CD14-positive monocyte (primary cell): ENCODE measurements around the gene RAX2. TPM values are rescaled to one million over a fixed set of nuclear protein-coding genes. Genes with fewer than 3 reads are reported as not detected.

Experiments used
- DNase-seq, 3 donors: peaks; one replicate each; pipeline ENCODE4 v3.0.0-alpha.2; 2011 to 2022
- H2AFZ ChIP-seq: 2 replicates; pipeline ENCODE4 v1.6.0; 2012; ENCODE audit warnings: mild to moderate bottlenecking, low read depth, low read length, inconsistent platforms; ENCODE audit not compliant: insufficient read depth, poor library complexity, severe bottlenecking
- H3K27ac ChIP-seq, 2 donors: 1 replicate in 1 of 2; 2 replicates in 1 of 2; pipeline ENCODE4 v1.5.1; 2012 to 2013; ENCODE audit warnings: low read length in 2 of 2, control low read depth in 1 of 2, inconsistent platforms in 1 of 2, low read depth in 1 of 2, mild to moderate bottlenecking in 1 of 2
- H3K27me3 ChIP-seq, 2 donors: one replicate each; pipeline versions ENCODE4 v1.6.0 to v1.6.1; 2011 to 2013; ENCODE audit warnings: low read length in 2 of 2; ENCODE audit not compliant: control insufficient read depth in 2 of 2, insufficient read depth in 2 of 2
- H3K36me3 ChIP-seq, 2 donors: replicated peaks in 1 of 2; 1 replicate in 1 of 2; 2 replicates in 1 of 2; pipeline versions ENCODE4 v1.5.1 to v1.6.1; 2012 to 2013; ENCODE audit warnings: low read length in 2 of 2, control low read depth in 1 of 2, inconsistent platforms in 1 of 2, mild to moderate bottlenecking in 1 of 2; ENCODE audit not compliant: insufficient read depth in 2 of 2, control insufficient read depth in 1 of 2
- H3K4me1 ChIP-seq, 2 donors: 1 replicate in 1 of 2; 2 replicates in 1 of 2; pipeline versions ENCODE4 v1.5.1 to v1.6.1; 2012 to 2013; ENCODE audit warnings: low read length in 2 of 2, control low read depth in 1 of 2, inconsistent platforms in 1 of 2, mild to moderate bottlenecking in 1 of 2, moderate library complexity in 1 of 2; ENCODE audit not compliant: insufficient read depth in 2 of 2, control insufficient read depth in 1 of 2
- H3K4me2 ChIP-seq: replicated peaks from 2 replicates; pipeline ENCODE3; 2012; ENCODE audit warnings: low read length, moderate library complexity, mild to moderate bottlenecking; ENCODE audit not compliant: poor library complexity, severe bottlenecking; ENCODE audit errors: extremely low read depth
- H3K4me3 ChIP-seq, 3 experiments: fragments of 200-600 bp in 1 of 3; sonication (generic) in 1 of 3; replicated peaks in 1 of 3; 1 replicate in 2 of 3; 2 replicates in 1 of 3; pipeline ENCODE4 v1.5.1; 2011 to 2013; ENCODE audit warnings: low read length in 3 of 3, mild to moderate bottlenecking in 3 of 3, control low read depth in 2 of 3, low read depth in 2 of 3, inconsistent platforms in 1 of 3, moderate library complexity in 1 of 3
- H3K79me2 ChIP-seq: 2 replicates; pipeline ENCODE4 v1.6.0; 2012; ENCODE audit warnings: mild to moderate bottlenecking, control low read depth, inconsistent platforms, low read length, moderate library complexity; ENCODE audit not compliant: insufficient read depth
- H3K9ac ChIP-seq: 2 replicates; pipeline ENCODE4 v1.6.0; 2017; ENCODE audit warnings: low read length, mild to moderate bottlenecking; ENCODE audit not compliant: insufficient read depth, poor library complexity, severe bottlenecking
- H3K9me3 ChIP-seq, 2 donors: replicated peaks in 1 of 2; 1 replicate in 1 of 2; 2 replicates in 1 of 2; pipeline versions ENCODE4 v1.5.1 to v1.6.1; 2012 to 2013; ENCODE audit warnings: low read length in 2 of 2, control low read depth in 1 of 2; ENCODE audit not compliant: control insufficient read depth in 1 of 2, insufficient read depth in 1 of 2
- H4K20me1 ChIP-seq: 2 replicates; pipeline ENCODE4 v1.6.0; 2012; ENCODE audit warnings: mild to moderate bottlenecking, low read length, control low read depth, moderate library complexity; ENCODE audit not compliant: insufficient read depth
- H3K27ac Mint-ChIP-seq, 7 donors: one replicate each; pipeline ENCODE4 v1.8.0; 2020; ENCODE audit warnings: mild to moderate bottlenecking in 7 of 7, mixed read lengths in 7 of 7, moderate library complexity in 6 of 7, inconsistent platforms in 2 of 7
- H3K27me3 Mint-ChIP-seq, 3 donors: one replicate each; pipeline ENCODE4 v1.8.0; 2021 to 2022; ENCODE audit warnings: low read depth in 3 of 3, mild to moderate bottlenecking in 3 of 3, mixed read lengths in 3 of 3, moderate library complexity in 3 of 3, inconsistent platforms in 1 of 3
- H3K36me3 Mint-ChIP-seq, 2 donors: one replicate each; pipeline ENCODE4 v1.8.0; 2020; ENCODE audit warnings: mixed read lengths in 2 of 2, inconsistent platforms in 1 of 2, mild to moderate bottlenecking in 1 of 2
- H3K4me1 Mint-ChIP-seq: one replicate; pipeline ENCODE4 v1.8.0; 2020; ENCODE audit warnings: mild to moderate bottlenecking, mixed read lengths
- H3K4me3 Mint-ChIP-seq, 2 donors: one replicate each; pipeline ENCODE4 v1.8.0; 2020; ENCODE audit warnings: mild to moderate bottlenecking in 2 of 2, mixed read lengths in 2 of 2, moderate library complexity in 1 of 2
- H3K9me3 Mint-ChIP-seq, 7 donors: one replicate each; pipeline ENCODE4 v1.8.0; 2020 to 2022; ENCODE audit warnings: mixed read lengths in 7 of 7, mild to moderate bottlenecking in 6 of 7, moderate library complexity in 6 of 7, inconsistent platforms in 2 of 7
- whole genome bisulfite sequencing: methylation state at CpG from one replicate; pipeline ENCODE4 v1.1.5; 2013; ENCODE audit warnings: missing lambda C conversion rate; ENCODE audit not compliant: insufficient coverage; 5-methylcytosine and 5-hydroxymethylcytosine counted together
- intact Hi-C, 2 donors: fragments of 100-400 bp; cut with micrococcal nuclease; formaldehyde crosslinking; loops; one replicate each; pipeline versions ENCODE4 v1.15.0 to v1.15.1; 2023
- polyA plus RNA-seq, 3 donors: library from polyadenylated mRNA; depleted of rRNA in 1 of 3; unstranded in 2 of 3; stranded (reverse) in 1 of 3; fragments of 300-500 nt in 2 of 3; fragments of >200 nt in 1 of 3; fragmentation: Illumina TruSeq in 2 of 3; gene quantifications; 1 replicate in 2 of 3; 2 replicates in 1 of 3; pipeline ENCODE4 v1.2.3, GENCODE V29; 2012 to 2021
- TF ChIP-seq, protein P1 (sequence below): fragments of 200-600 bp; IDR thresholded peaks from one replicate; pipeline ENCODE4 v1.8.0; 2022; ENCODE audit warnings: antibody characterized with exemption, mild to moderate bottlenecking

The RAX2 gene
- polyA plus RNA-seq, 3 donors = not detected

DNA sequence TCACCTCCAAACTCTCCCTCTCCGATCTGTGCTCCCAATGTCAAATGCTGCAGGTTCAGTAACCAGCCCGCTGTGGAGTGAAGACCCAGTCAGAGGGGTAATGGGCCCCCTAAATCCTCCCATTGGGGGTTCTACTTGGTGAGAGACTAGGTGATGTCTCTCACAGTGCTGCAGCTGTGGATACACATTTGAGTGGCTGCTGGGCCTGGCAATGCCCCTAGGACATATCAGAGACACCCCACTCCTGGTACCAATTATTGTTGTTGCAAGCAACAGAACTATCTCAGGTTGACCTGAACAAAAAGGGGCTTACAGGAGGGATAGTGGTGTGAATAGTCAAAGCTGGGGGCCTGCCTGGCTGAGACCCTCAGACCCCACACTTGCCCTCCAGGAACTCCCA lies 9.6 kb upstream of the RAX2 start:
- Histone ChIP-seq H3K79me2 (no peaks in the 10 kb centered on the region), H3K27ac (no peak overlapping the region), H3K27me3 (peaks cover 0 to 10% of the 10 kb centered on the region in 2 donors), H4K20me1 (no peaks in the 10 kb centered on the region), H3K9me3 (peaks cover 22 to 32% of the 10 kb centered on the region in 2 donors), H3K4me1 (peaks cover 7 to 15% of the 10 kb centered on the region in 2 donors), H3K4me3 (no peak overlapping the region), H3K4me2 (no peak overlapping the region), H3K36me3 (no peaks in the 10 kb centered on the region), H3K9ac (no peak overlapping the region), H2AFZ (no peak overlapping the region)
- H3K27me3 Mint-ChIP-seq = peaks cover 12 to 19% (median 16%) of the 10 kb centered on the region in 3 donors
- peaks cover 1 to 7% of the 10 kb centered on the region in 2 donors for H3K36me3 Mint-ChIP-seq
- no peak overlapping the region for H3K4me3 Mint-ChIP-seq
- no CpG with 5 or more reads among the region's 2 CpGs for WGBS
- no peak for DNase-seq
- no peak overlapping the region for H3K27ac Mint-ChIP-seq
- intact Hi-C loops = no loop called here
- H3K4me1 Mint-ChIP-seq = peaks cover 9% of the 10 kb centered on the region
- TF ChIP-seq, protein P1, sequence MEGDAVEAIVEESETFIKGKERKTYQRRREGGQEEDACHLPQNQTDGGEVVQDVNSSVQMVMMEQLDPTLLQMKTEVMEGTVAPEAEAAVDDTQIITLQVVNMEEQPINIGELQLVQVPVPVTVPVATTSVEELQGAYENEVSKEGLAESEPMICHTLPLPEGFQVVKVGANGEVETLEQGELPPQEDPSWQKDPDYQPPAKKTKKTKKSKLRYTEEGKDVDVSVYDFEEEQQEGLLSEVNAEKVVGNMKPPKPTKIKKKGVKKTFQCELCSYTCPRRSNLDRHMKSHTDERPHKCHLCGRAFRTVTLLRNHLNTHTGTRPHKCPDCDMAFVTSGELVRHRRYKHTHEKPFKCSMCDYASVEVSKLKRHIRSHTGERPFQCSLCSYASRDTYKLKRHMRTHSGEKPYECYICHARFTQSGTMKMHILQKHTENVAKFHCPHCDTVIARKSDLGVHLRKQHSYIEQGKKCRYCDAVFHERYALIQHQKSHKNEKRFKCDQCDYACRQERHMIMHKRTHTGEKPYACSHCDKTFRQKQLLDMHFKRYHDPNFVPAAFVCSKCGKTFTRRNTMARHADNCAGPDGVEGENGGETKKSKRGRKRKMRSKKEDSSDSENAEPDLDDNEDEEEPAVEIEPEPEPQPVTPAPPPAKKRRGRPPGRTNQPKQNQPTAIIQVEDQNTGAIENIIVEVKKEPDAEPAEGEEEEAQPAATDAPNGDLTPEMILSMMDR = no peak
- H3K9me3 Mint-ChIP-seq = peaks cover 19 to 35% (median 23%) of the 10 kb centered on the region in 7 donors

DNA sequence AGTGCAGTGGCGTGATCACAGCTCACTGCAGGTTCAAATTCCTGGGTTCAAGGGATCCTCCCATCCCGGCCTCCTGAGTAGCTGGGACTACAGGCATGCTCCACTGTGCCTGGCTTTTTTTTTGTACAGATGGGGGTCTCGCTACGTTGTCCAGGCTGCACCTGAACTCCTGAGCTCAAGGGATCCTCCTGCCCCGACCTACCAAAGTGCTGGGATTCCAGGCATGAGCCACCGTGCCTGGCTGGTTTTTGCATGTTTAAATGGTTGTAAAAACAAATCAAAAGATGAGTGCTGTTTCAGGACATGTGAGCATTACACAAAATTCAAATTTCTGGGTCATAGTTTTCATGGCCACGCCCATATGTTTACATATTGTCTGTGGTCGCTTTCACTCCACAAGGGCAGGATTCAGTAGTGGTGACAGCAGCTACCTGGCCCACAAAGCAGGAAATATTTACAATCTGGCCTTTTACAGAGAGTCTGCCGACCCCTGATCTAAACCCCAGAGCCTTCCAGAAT lies 8.8 kb upstream of the RAX2 start:
- H3K9me3 Mint-ChIP-seq = peaks cover 19 to 35% (median 23%) of the 10 kb centered on the region in 7 donors
- intact Hi-C loops = no loop called here
- H3K4me2 ChIP-seq = no peak overlapping the region
- H3K27ac Mint-ChIP-seq = no peak overlapping the region
- H3K4me1 Mint-ChIP-seq = peaks cover 9% of the 10 kb centered on the region
- no peak overlapping the region for H2AFZ ChIP-seq
- H3K4me3 ChIP-seq = no peak overlapping the region
- peaks cover 22 to 32% of the 10 kb centered on the region in 2 donors for H3K9me3 ChIP-seq
- H3K27me3 ChIP-seq = peaks cover 0 to 8% of the 10 kb centered on the region in 2 donors
- no peaks in the 10 kb centered on the region for H3K79me2 ChIP-seq
- WGBS = 89% methylated on average over 7 of the region's 9 CpGs
- no peak overlapping the region for H3K9ac ChIP-seq
- H3K36me3 Mint-ChIP-seq = peaks cover 1 to 7% of the 10 kb centered on the region in 2 donors
- H4K20me1 ChIP-seq = no peaks in the 10 kb centered on the region
- H3K36me3 ChIP-seq = no peaks in the 10 kb centered on the region
- H3K4me3 Mint-ChIP-seq = no peak overlapping the region
- H3K27ac ChIP-seq = no peak overlapping the region
- peaks cover 9 to 14% (median 13%) of the 10 kb centered on the region in 3 donors for H3K27me3 Mint-ChIP-seq
- TF ChIP-seq, protein P1 = no peak
- peaks cover 7 to 12% of the 10 kb centered on the region in 2 donors for H3K4me1 ChIP-seq
- no peak for DNase-seq
